Measurements from ENCODE around the gene CNNM3. TPM values are rescaled to one million over a fixed set of nuclear protein-coding genes. Genes with fewer than 3 reads are reported as not detected.
A peak's percentile ranks its signal among the peaks of the same experiment; 100 is the strongest.

The CNNM3 gene
- total and polyA plus RNA-seq, 12 donors: 4.0 to 18.3 (median 13.1) TPM

GRCh38 chr2:96870626-96871255, 54.7 kb downstream of the CNNM3 start:
- Histone ChIP-seq H3K9me3 (no peaks in the 10 kb centered on the region), H3K27me3 (peaks cover 0 to 60% (median 0%) of the 10 kb centered on the region in 7 donors), H3K27ac (peak overlapping the region; percentile 87 to 100 (median 100)), H3K36me3 (peaks cover 0 to 25% (median 12%) of the 10 kb centered on the region in 9 donors), H3K4me1 (peaks cover 16 to 82% (median 77%) of the 10 kb centered on the region in 9 donors), H3K4me3 (peak overlapping the region; percentile 72 to 100 (median 98))
- no peak for ATAC-seq
- no peak for TF ChIP-seq CTCF (IDR thresholded peaks at IDR 0.05)
- intact Hi-C loops (cut with DNase I): loop anchor here in 3 of 10 donors (5.0 kb wide), 3 partner anchors 37 to 82 kb away; no protein-coding TSS in a partner anchor
- DNase-seq: peak in 1 of 2 donors; percentile 53
- 34 to 48% methylated on average over 13 of the region's 13 CpGs for WGBS, 2 donors

GRCh38 chr2:96872591-96873349, 56.7 kb downstream of the CNNM3 start:
- intact Hi-C loops (cut with DNase I): loop anchor here in 3 of 10 donors (5.0 kb wide), 3 partner anchors 35 to 80 kb away; no protein-coding TSS in a partner anchor
- Histone ChIP-seq H3K9me3 (no peaks in the 10 kb centered on the region), H3K4me1 (peaks cover 2 to 67% (median 58%) of the 10 kb centered on the region in 9 donors), H3K36me3 (peaks cover 0 to 4% (median 0%) of the 10 kb centered on the region in 9 donors), H3K4me3 (peak overlapping the region in 5 of 10 donors; percentile 18 to 38 (median 27)), H3K27me3 (peaks cover 0 to 54% (median 0%) of the 10 kb centered on the region in 7 donors), H3K27ac (peak overlapping the region; percentile 62 to 100 (median 84))
- DNase-seq: no peak
- TF ChIP-seq CTCF (IDR thresholded peaks at IDR 0.05): no peak
- ATAC-seq: no peak
- WGBS, 2 donors: 66 to 78% methylated on average over 14 of the region's 14 CpGs

DNA sequence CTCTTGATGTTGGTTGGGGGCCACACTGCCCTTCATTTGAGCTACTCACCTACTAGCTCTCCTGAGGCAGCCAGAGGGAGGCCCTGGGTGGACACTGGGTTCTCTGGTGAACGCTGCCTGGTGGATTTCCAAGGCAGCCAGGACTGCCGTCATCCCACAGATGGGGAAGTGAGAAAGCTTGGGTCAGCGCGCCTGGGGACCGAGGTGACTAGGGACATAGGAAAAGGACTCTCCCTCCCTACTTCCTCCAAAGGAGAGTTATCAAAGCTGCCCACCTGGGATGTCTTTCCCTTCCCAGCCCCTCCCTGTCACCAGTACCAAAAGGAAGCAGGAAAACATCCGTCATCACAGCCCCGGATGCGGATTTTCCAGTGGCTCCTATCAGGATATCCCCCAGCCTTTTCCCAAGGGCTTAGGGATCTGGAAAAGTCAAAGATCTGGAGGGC, 57.6 kb downstream of the CNNM3 start:
- DNase-seq (peak; percentile 75 to 87), ATAC-seq (peak; percentile 6 to 71 (median 42))
- no peaks in the 10 kb centered on the region for H3K9me3 ChIP-seq
- TF ChIP-seq CTCF (IDR thresholded peaks at IDR 0.05): peak in 2 of 9 donors; percentile 22 to 25
- intact Hi-C loops (cut with DNase I): loop anchor here in 4 of 10 donors (2.0 to 5.0 kb wide), 4 partner anchors 34 to 79 kb away; no protein-coding TSS in a partner anchor
- H3K4me1 ChIP-seq: peaks cover 0 to 65% (median 52%) of the 10 kb centered on the region in 9 donors
- 33 to 41% methylated on average over 8 of the region's 8 CpGs for WGBS, 2 donors
- peaks cover 0 to 45% (median 0%) of the 10 kb centered on the region in 7 donors for H3K27me3 ChIP-seq
- peak overlapping the region in 5 of 10 donors; percentile 18 to 38 (median 27) for H3K4me3 ChIP-seq
- H3K27ac ChIP-seq: peak overlapping the region; percentile 62 to 100 (median 84)
- H3K36me3 ChIP-seq: no peaks in the 10 kb centered on the region
